Osteoblast (primary cell): ENCODE data around the gene TMEM139. TPM values are rescaled to one million over a fixed set of nuclear protein-coding genes. Genes with fewer than 3 reads are reported as not detected.

Source experiments
- DNase-seq: peaks from one replicate; pipeline ENCODE4 v3.0.0; 2011; ENCODE audit warnings: low spot score, mixed read lengths; ENCODE audit not compliant: insufficient read length; ENCODE audit errors: missing footprints
- H2AFZ ChIP-seq: 2 replicates; pipeline ENCODE4 v1.6.0; 2011; ENCODE audit warnings: mild to moderate bottlenecking, low read length
- H3K27ac ChIP-seq: 2 replicates; pipeline ENCODE4 v1.5.1; 2011; ENCODE audit warnings: mild to moderate bottlenecking, low read depth, low read length, moderate library complexity
- H3K27me3 ChIP-seq: 2 replicates; pipeline ENCODE4 v1.6.0; 2012; ENCODE audit warnings: mild to moderate bottlenecking, control low read depth, inconsistent platforms, low read length, moderate library complexity; ENCODE audit not compliant: insufficient read depth
- H3K36me3 ChIP-seq: 2 replicates; pipeline ENCODE4 v1.5.1; 2011; ENCODE audit warnings: mild to moderate bottlenecking, low read length, control low read depth, moderate library complexity; ENCODE audit not compliant: insufficient read depth
- H3K4me1 ChIP-seq: 2 replicates; pipeline ENCODE4 v1.5.1; 2011; ENCODE audit warnings: mild to moderate bottlenecking, low read length, control low read depth, moderate library complexity; ENCODE audit not compliant: insufficient read depth
- H3K4me2 ChIP-seq: 2 replicates; pipeline ENCODE4 v1.6.0; 2011; ENCODE audit warnings: mild to moderate bottlenecking, low read length; ENCODE audit not compliant: insufficient read depth
- H3K4me3 ChIP-seq: fragments of 200-600 bp; sonication (generic); 3 replicates; pipeline ENCODE4 v1.5.1; 2012; ENCODE audit warnings: mild to moderate bottlenecking, low read length, inconsistent platforms; ENCODE audit not compliant: insufficient read depth
- H3K79me2 ChIP-seq: 2 replicates; pipeline ENCODE4 v1.6.0; 2012; ENCODE audit warnings: mild to moderate bottlenecking, low read length, control low read depth, inconsistent platforms; ENCODE audit not compliant: insufficient read depth
- H3K9me3 ChIP-seq: 2 replicates; pipeline ENCODE4 v1.5.1; 2011; ENCODE audit warnings: low read depth, low read length, control low read depth
- H4K20me1 ChIP-seq: 2 replicates; pipeline ENCODE4 v1.6.0; 2012; ENCODE audit warnings: mild to moderate bottlenecking, low read length, control low read depth; ENCODE audit not compliant: insufficient read depth
- total RNA-seq: library from RNA; depleted of rRNA; stranded (reverse); fragments of >200 nt; gene quantifications from 2 replicates; pipeline ENCODE4 v1.2.3, GENCODE V29; 2012
- TF ChIP-seq, protein P1 (sequence below): IDR thresholded peaks from 2 replicates; pipeline ENCODE4 v1.5.1; 2011; ENCODE audit warnings: mild to moderate bottlenecking, low read depth, low read length, moderate library complexity; ENCODE audit errors: extremely low read depth

Gene TMEM139
- total RNA-seq, 1 donor: not detected

DNA sequence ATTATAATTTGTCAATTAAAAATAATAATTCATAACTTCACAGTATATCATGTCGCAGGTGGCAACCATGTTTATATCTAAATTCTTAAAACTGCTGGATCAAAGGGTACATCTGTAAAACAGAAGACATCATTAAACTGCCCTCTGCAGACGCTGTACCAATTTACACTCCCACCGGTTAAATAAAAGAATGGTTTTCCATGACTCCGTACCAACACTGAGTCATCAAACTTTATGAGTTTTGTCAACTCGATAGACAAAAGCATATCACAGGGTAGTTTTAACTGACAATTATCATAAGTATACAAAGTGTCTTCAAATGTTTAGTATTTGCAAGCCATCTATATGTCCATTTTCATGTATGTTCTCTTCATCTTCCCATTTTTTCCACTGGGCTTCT lies 27.3 kb upstream of the TMEM139 start:
- Histone ChIP-seq H3K4me3 (no peak overlapping the region), H3K4me2 (no peak overlapping the region), H4K20me1 (no peaks in the 10 kb centered on the region), H3K27ac (no peak overlapping the region), H3K36me3 (no peaks in the 10 kb centered on the region), H3K9me3 (no peaks in the 10 kb centered on the region), H3K79me2 (no peaks in the 10 kb centered on the region), H2AFZ (no peak overlapping the region), H3K27me3 (no peaks in the 10 kb centered on the region), H3K4me1 (no peaks in the 10 kb centered on the region)
- TF ChIP-seq, protein P1, sequence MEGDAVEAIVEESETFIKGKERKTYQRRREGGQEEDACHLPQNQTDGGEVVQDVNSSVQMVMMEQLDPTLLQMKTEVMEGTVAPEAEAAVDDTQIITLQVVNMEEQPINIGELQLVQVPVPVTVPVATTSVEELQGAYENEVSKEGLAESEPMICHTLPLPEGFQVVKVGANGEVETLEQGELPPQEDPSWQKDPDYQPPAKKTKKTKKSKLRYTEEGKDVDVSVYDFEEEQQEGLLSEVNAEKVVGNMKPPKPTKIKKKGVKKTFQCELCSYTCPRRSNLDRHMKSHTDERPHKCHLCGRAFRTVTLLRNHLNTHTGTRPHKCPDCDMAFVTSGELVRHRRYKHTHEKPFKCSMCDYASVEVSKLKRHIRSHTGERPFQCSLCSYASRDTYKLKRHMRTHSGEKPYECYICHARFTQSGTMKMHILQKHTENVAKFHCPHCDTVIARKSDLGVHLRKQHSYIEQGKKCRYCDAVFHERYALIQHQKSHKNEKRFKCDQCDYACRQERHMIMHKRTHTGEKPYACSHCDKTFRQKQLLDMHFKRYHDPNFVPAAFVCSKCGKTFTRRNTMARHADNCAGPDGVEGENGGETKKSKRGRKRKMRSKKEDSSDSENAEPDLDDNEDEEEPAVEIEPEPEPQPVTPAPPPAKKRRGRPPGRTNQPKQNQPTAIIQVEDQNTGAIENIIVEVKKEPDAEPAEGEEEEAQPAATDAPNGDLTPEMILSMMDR: no peak
- no peak for DNase-seq

GRCh38 chr7:143258831-143259230 lies 25.9 kb upstream of the TMEM139 start:
- no peaks in the 10 kb centered on the region for H4K20me1 ChIP-seq
- no peak overlapping the region for H3K27ac ChIP-seq
- H3K4me2 ChIP-seq: peak overlapping the region; percentile 13
- peak overlapping the region; percentile 54 for H2AFZ ChIP-seq
- no peaks in the 10 kb centered on the region for H3K4me1 ChIP-seq
- H3K9me3 ChIP-seq: no peaks in the 10 kb centered on the region
- no peaks in the 10 kb centered on the region for H3K36me3 ChIP-seq
- DNase-seq: peak; percentile 66
- no peak overlapping the region for H3K4me3 ChIP-seq
- H3K27me3 ChIP-seq: no peaks in the 10 kb centered on the region
- H3K79me2 ChIP-seq: peaks cover 6% of the 10 kb centered on the region
- TF ChIP-seq, protein P1: no peak

- no peaks in the 10 kb centered on the region for H3K27me3 ChIP-seq
- no peaks in the 10 kb centered on the region for H3K4me1 ChIP-seq
- H3K79me2 ChIP-seq: peaks cover 15% of the 10 kb centered on the region
- no peak overlapping the region for H3K4me2 ChIP-seq
- H2AFZ ChIP-seq: no peak overlapping the region
- H3K27ac ChIP-seq: no peak overlapping the region
- TF ChIP-seq, protein P1: no peak
- no peak for DNase-seq
- H4K20me1 ChIP-seq: no peaks in the 10 kb centered on the region
- H3K36me3 ChIP-seq: no peaks in the 10 kb centered on the region
- H3K4me3 ChIP-seq: no peak overlapping the region
- no peaks in the 10 kb centered on the region for H3K9me3 ChIP-seq
Observed at GRCh38 chr7:143259765-143260164, 25.0 kb upstream of the TMEM139 start.

DNA sequence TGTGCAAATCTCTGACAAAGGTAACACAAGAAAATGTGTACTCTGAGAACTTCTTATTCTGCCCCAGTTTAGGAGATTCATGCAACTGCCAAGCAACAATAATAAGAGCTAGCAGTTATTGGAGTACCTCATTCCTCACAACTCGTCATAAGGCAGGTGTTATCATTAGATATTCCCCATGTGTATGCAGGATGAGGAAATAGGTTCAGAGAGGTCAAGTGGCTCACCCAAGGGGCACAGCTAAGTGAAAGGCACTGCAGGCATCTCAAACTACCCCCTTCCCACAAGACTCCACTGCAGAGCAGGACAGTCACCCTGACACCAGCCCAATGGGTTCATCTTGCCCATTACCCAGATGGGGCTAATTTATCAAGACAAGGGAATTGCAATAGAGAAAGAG lies 22.9 kb upstream of the TMEM139 start:
- no peak for DNase-seq
- H3K9me3 ChIP-seq: no peaks in the 10 kb centered on the region
- H3K27me3 ChIP-seq: no peaks in the 10 kb centered on the region
- no peak overlapping the region for H3K4me2 ChIP-seq
- no peak overlapping the region for H2AFZ ChIP-seq
- no peak overlapping the region for H3K4me3 ChIP-seq
- no peaks in the 10 kb centered on the region for H3K36me3 ChIP-seq
- no peaks in the 10 kb centered on the region for H3K4me1 ChIP-seq
- H3K79me2 ChIP-seq: peaks cover 15% of the 10 kb centered on the region
- H4K20me1 ChIP-seq: no peaks in the 10 kb centered on the region
- no peak overlapping the region for H3K27ac ChIP-seq
- TF ChIP-seq, protein P1: no peak
